NT2/D1 (cell line): ENCODE results near the gene FMNL2.

Experiments
- SUZ12 ChIP-seq: IDR thresholded peaks from 2 replicates; pipeline ENCODE4 v1.6.1; 2011; ENCODE audit not compliant: insufficient read length, insufficient read depth; ENCODE audit errors: extremely low read depth
- ZNF274 ChIP-seq: IDR thresholded peaks from 2 replicates; pipeline ENCODE4 v1.6.1; 2011; ENCODE audit warnings: mild to moderate bottlenecking, low read depth, low read length

DNA sequence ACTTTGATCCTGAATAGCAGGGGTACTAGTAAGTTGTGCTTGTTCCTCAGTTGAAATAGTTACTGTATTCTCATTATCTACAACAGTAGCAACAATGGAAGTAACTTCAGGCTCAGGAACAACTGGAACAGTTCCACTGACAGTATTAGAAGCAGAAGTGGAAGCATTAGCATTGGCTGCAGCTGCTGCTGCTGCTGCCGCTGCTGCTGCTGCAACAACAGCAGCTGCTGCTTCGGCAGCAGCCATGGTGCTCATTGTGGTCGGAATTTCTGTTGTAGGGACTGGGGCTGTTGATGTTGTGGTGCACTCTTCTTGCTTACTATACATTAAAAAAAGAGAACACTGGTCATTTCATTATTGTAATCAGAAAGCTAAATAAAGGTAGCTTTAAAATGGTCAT lies 341.5 kb downstream of the FMNL2 start:
- TF ChIP-seq ZNF274: no peak
- TF ChIP-seq SUZ12: no peak
